ENCODE data around the gene TUBB3. TPM values are rescaled to one million over a fixed set of nuclear protein-coding genes. Genes with fewer than 3 reads are reported as not detected.

Gene TUBB3
- total RNA-seq, 1 donor from 2014 or later, result 833 TPM

- no peak for TF ChIP-seq CTCF (conservative IDR thresholded peaks at IDR 0.05; ENCODE audit: low read depth, low read length)
- no peak for DNase-seq (ENCODE audit: low read depth)
- H3K4me3 ChIP-seq (ENCODE audit: low read depth, low read length), result no peak overlapping the region
These were observed 12.9 kb downstream of the TUBB3 start for GRCh38 chr16:89936034-89936433.

- no peak for DNase-seq (ENCODE audit: low read depth)
- TF ChIP-seq CTCF (conservative IDR thresholded peaks at IDR 0.05; ENCODE audit: low read depth, low read length), result no peak
- no peak overlapping the region for H3K4me3 ChIP-seq (ENCODE audit: low read depth, low read length)
These were observed 13.4 kb downstream of the TUBB3 start for GRCh38 chr16:89936508-89936907.

- no peak for DNase-seq (ENCODE audit: low read depth)
- TF ChIP-seq CTCF (conservative IDR thresholded peaks at IDR 0.05; ENCODE audit: low read depth, low read length), result no peak
- H3K4me3 ChIP-seq (ENCODE audit: low read depth, low read length), result no peak overlapping the region
These were observed 13.8 kb downstream of the TUBB3 start for GRCh38 chr16:89936981-89937380.

GRCh38 chr16:89938175-89938885 is 15.2 kb downstream of the TUBB3 start:
- H3K4me3 ChIP-seq (ENCODE audit: low read depth, low read length), result no peak overlapping the region
- TF ChIP-seq CTCF (conservative IDR thresholded peaks at IDR 0.05; ENCODE audit: low read depth, low read length), result no peak
- no peak for DNase-seq (ENCODE audit: low read depth)

- TF ChIP-seq CTCF (conservative IDR thresholded peaks at IDR 0.05; ENCODE audit: low read depth, low read length), result no peak
- no peak for DNase-seq (ENCODE audit: low read depth)
- H3K4me3 ChIP-seq (ENCODE audit: low read depth, low read length), result no peak overlapping the region
These were observed 21.6 kb downstream of the TUBB3 start for GRCh38 chr16:89944773-89945172.

- DNase-seq (ENCODE audit: low read depth), result no peak
- TF ChIP-seq CTCF (conservative IDR thresholded peaks at IDR 0.05; ENCODE audit: low read depth, low read length), result no peak
- no peak overlapping the region for H3K4me3 ChIP-seq (ENCODE audit: low read depth, low read length)
These were observed 22.5 kb downstream of the TUBB3 start for GRCh38 chr16:89945654-89946053.

- TF ChIP-seq CTCF (conservative IDR thresholded peaks at IDR 0.05; ENCODE audit: low read depth, low read length), result no peak
- no peak overlapping the region for H3K4me3 ChIP-seq (ENCODE audit: low read depth, low read length)
These were observed 23.4 kb downstream of the TUBB3 start for GRCh38 chr16:89946515-89946914.

More at GRCh38 chr16:89946515-89946914, 23.4 kb downstream of the TUBB3 start:
- no peak for DNase-seq (ENCODE audit: low read depth)

Data from epithelial cell of proximal tubule (primary cell).